Measurements from ENCODE around the gene SSBP3. TPM values are rescaled to one million over a fixed set of nuclear protein-coding genes. Genes with fewer than 3 reads are reported as not detected.
A peak's percentile ranks its signal among the peaks of the same experiment; 100 is the strongest.

The SSBP3 gene
- total RNA-seq, 4 donors from 2014 or later = 32.8 to 63.4 (median 47.4) TPM

- intact Hi-C loops (cut with DNase I) = loop anchor here (10.0 kb wide), 1 partner anchor 67 kb away; the partner anchor contains the start of gene SSBP3
- Histone ChIP-seq H3K27me3 (no peaks in the 10 kb centered on the region), H3K36me3 (no peaks in the 10 kb centered on the region), H3K27ac (replicated peaks in 1 of 4) (no peak overlapping the region), H3K4me3 (no peak overlapping the region), H3K4me1 (peaks cover 80 to 96% (median 90%) of the 10 kb centered on the region in 4 donors), H3K9me3 (no peaks in the 10 kb centered on the region)
- TF ChIP-seq POLR2AphosphoS5 (IDR thresholded peaks at IDR 0.05) (no peak), CTCF (IDR thresholded peaks at IDR 0.05) (no peak), EP300 (IDR thresholded peaks at IDR 0.05) (no peak), POLR2A (IDR thresholded peaks at IDR 0.05; ENCODE audit: low read depth) (no peak)
- 65% methylated on average over 7 of the region's 7 CpGs for WGBS
- DNase-seq (ENCODE audit: extremely low spot score) = no peak
These were observed 68.3 kb downstream of the SSBP3 start for GRCh38 chr1:54337928-54338327.

- peaks cover 83 to 96% (median 90%) of the 10 kb centered on the region in 4 donors for H3K4me1 ChIP-seq
- H3K9me3 ChIP-seq = no peaks in the 10 kb centered on the region
- no peak for DNase-seq (ENCODE audit: extremely low spot score)
- WGBS = 94% methylated on average over 7 of the region's 7 CpGs
- H3K36me3 ChIP-seq = no peaks in the 10 kb centered on the region
- TF ChIP-seq POLR2A (IDR thresholded peaks at IDR 0.05; ENCODE audit: low read depth) = no peak
- TF ChIP-seq CTCF (IDR thresholded peaks at IDR 0.05) = no peak
- no peak for TF ChIP-seq POLR2AphosphoS5 (IDR thresholded peaks at IDR 0.05)
- no peak for TF ChIP-seq EP300 (IDR thresholded peaks at IDR 0.05)
- intact Hi-C loops (cut with DNase I) = loop anchor here (10.0 kb wide), 1 partner anchor 68 kb away; the partner anchor contains the start of gene SSBP3
- H3K4me3 ChIP-seq = no peak overlapping the region
- H3K27me3 ChIP-seq = no peaks in the 10 kb centered on the region
- H3K27ac ChIP-seq (replicated peaks in 1 of 4) = peak overlapping the region in 1 of 4 donors; percentile 16
These were observed 69.2 kb downstream of the SSBP3 start for GRCh38 chr1:54337034-54337433.

- Histone ChIP-seq H3K4me3 (peak overlapping the region in 1 of 4 donors; percentile 31), H3K4me1 (peaks cover 92 to 97% (median 97%) of the 10 kb centered on the region in 4 donors)
These were observed 70.1 kb downstream of the SSBP3 start for GRCh38 chr1:54336116-54336515.

GRCh38 chr1:54335755-54336108, 70.5 kb downstream of the SSBP3 start:
- WGBS = 15% methylated on average over 7 of the region's 7 CpGs
- no peaks in the 10 kb centered on the region for H3K27me3 ChIP-seq
- intact Hi-C loops (cut with DNase I) = loop anchor here (10.0 kb wide), 1 partner anchor 69 kb away; the partner anchor contains the start of gene SSBP3
- H3K4me1 ChIP-seq = peaks cover 92 to 97% (median 97%) of the 10 kb centered on the region in 4 donors
- H3K9me3 ChIP-seq = no peaks in the 10 kb centered on the region
- peak; percentile 94 for DNase-seq (ENCODE audit: extremely low spot score)
- peak overlapping the region; percentile 86 to 91 (median 88) for H3K27ac ChIP-seq (replicated peaks in 1 of 4)
- TF ChIP-seq POLR2AphosphoS5 (IDR thresholded peaks at IDR 0.05) = peak; percentile 80 to 86
- TF ChIP-seq POLR2A (IDR thresholded peaks at IDR 0.05; ENCODE audit: low read depth) = no peak
- H3K36me3 ChIP-seq = no peaks in the 10 kb centered on the region
- H3K4me3 ChIP-seq = peak overlapping the region; percentile 25 to 44 (median 33)

More at GRCh38 chr1:54336116-54336515, 70.1 kb downstream of the SSBP3 start:
- 66% methylated on average over 5 of the region's 5 CpGs for WGBS
- intact Hi-C loops (cut with DNase I) = loop anchor here (10.0 kb wide), 1 partner anchor 69 kb away; the partner anchor contains the start of gene SSBP3
- no peaks in the 10 kb centered on the region for H3K36me3 ChIP-seq
- peak overlapping the region; percentile 86 to 91 (median 88) for H3K27ac ChIP-seq (replicated peaks in 1 of 4)
- DNase-seq (ENCODE audit: extremely low spot score) = no peak
- H3K9me3 ChIP-seq = no peaks in the 10 kb centered on the region
- H3K27me3 ChIP-seq = no peaks in the 10 kb centered on the region
- no peak for TF ChIP-seq EP300 (IDR thresholded peaks at IDR 0.05)
- no peak for TF ChIP-seq CTCF (IDR thresholded peaks at IDR 0.05)
- TF ChIP-seq POLR2A (IDR thresholded peaks at IDR 0.05; ENCODE audit: low read depth) = no peak
- no peak for TF ChIP-seq POLR2AphosphoS5 (IDR thresholded peaks at IDR 0.05)

- Histone ChIP-seq H3K9me3 (no peaks in the 10 kb centered on the region), H3K4me1 (peaks cover 89 to 97% (median 97%) of the 10 kb centered on the region in 4 donors), H3K27me3 (no peaks in the 10 kb centered on the region), H3K27ac (replicated peaks in 1 of 4) (peak overlapping the region; percentile 86 to 91 (median 88)), H3K36me3 (no peaks in the 10 kb centered on the region), H3K4me3 (peak overlapping the region; percentile 25 to 44 (median 33))
- intact Hi-C loops (cut with DNase I) = loop anchor here (10.0 kb wide), 1 partner anchor 70 kb away; the partner anchor contains the start of gene SSBP3
- peak; percentile 93 for DNase-seq (ENCODE audit: extremely low spot score)
- WGBS = 21% methylated on average over 13 of the region's 13 CpGs
- TF ChIP-seq EP300 (IDR thresholded peaks at IDR 0.05) = no peak
- no peak for TF ChIP-seq CTCF (IDR thresholded peaks at IDR 0.05)
- no peak for TF ChIP-seq POLR2A (IDR thresholded peaks at IDR 0.05; ENCODE audit: low read depth)
- TF ChIP-seq POLR2AphosphoS5 (IDR thresholded peaks at IDR 0.05) = no peak
These were observed 71.0 kb downstream of the SSBP3 start for GRCh38 chr1:54335011-54335754.
